ENCODE results near the gene LRPPRC. TPM values are rescaled to one million over a fixed set of nuclear protein-coding genes. Genes with fewer than 3 reads are reported as not detected.

LRPPRC gene
- total and polyA plus RNA-seq, 2 donors from 2014 or later, result 66.2 to 71.3 TPM

DNA sequence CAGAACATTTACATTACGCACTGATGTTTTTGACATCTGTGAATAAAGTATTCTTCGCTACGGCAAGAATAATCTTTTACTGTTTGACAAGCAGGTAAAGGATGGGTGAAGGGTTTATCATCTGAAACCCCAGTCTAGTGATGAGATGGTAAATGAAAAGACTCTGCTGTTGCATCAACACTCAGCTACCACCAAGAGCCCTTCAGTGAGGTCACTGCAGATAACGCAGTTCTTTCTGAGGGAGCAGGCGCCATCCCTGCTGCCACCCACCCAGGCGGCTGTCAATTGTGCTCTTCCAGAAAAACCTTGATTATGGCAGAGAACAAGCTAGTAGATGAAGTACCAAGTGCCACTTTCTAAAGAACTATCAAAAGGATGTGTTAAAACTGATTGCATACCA lies 98.3 kb downstream of the LRPPRC start:
- no peaks in the 10 kb centered on the region for H3K27me3 ChIP-seq (ENCODE audit: control insufficient read depth, insufficient read depth, low read length)
- TF ChIP-seq, protein P1, sequence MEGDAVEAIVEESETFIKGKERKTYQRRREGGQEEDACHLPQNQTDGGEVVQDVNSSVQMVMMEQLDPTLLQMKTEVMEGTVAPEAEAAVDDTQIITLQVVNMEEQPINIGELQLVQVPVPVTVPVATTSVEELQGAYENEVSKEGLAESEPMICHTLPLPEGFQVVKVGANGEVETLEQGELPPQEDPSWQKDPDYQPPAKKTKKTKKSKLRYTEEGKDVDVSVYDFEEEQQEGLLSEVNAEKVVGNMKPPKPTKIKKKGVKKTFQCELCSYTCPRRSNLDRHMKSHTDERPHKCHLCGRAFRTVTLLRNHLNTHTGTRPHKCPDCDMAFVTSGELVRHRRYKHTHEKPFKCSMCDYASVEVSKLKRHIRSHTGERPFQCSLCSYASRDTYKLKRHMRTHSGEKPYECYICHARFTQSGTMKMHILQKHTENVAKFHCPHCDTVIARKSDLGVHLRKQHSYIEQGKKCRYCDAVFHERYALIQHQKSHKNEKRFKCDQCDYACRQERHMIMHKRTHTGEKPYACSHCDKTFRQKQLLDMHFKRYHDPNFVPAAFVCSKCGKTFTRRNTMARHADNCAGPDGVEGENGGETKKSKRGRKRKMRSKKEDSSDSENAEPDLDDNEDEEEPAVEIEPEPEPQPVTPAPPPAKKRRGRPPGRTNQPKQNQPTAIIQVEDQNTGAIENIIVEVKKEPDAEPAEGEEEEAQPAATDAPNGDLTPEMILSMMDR (IDR thresholded peaks at IDR 0.05; ENCODE audit: borderline replicate concordance, extremely low read depth, insufficient read depth), result no peak
- no peak overlapping the region for H3K9ac ChIP-seq (ENCODE audit: low read length in 3 of 3)
- no peak overlapping the region for H3K4me3 ChIP-seq (ENCODE audit: low read length in 3 of 3)
- no peak for FAIRE-seq
- H3K9me3 ChIP-seq (ENCODE audit: control insufficient read depth in 2 of 3, insufficient read depth in 1 of 3, low read length in 3 of 3), result no peaks in the 10 kb centered on the region
- intact Hi-C loops (cut with DNase I), result no loop called here
- no peaks in the 10 kb centered on the region for H3K4me1 ChIP-seq (ENCODE audit: control insufficient read depth in 2 of 3, insufficient read depth in 2 of 3, low read depth in 1 of 3, low read length in 3 of 3)
- H3K27ac ChIP-seq (ENCODE audit: low read depth in 2 of 2, low read length in 2 of 2), result no peak overlapping the region
- H3K36me3 ChIP-seq (ENCODE audit: control insufficient read depth in 2 of 3, insufficient read depth in 3 of 3, low read length in 3 of 3), result peaks cover 0 to 42% (median 28%) of the 10 kb centered on the region in 3 donors
- DNase-seq, result no peak

DNA sequence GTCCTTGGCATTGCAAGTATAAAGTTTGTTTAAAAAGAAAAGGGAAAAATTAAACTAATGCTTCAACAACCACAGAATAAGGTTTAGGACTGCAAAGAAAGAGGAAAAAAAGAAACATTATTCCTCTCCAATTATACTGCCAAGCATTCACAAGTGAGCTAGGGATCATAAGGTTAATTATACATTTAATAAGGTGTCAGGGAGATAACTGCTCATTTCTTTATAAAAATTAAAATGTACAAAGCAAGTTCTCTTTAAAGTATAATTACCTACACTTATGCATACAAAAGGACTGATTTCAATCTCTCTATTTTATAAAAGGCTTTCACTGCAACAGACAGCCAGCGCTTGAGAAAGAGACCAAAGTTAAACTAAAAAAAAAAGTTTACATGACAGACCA lies 98.9 kb downstream of the LRPPRC start:
- peaks cover 3 to 48% (median 28%) of the 10 kb centered on the region in 3 donors for H3K36me3 ChIP-seq (ENCODE audit: control insufficient read depth in 2 of 3, insufficient read depth in 3 of 3, low read length in 3 of 3)
- H3K27ac ChIP-seq (ENCODE audit: low read depth in 2 of 2, low read length in 2 of 2), result no peak overlapping the region
- no peak for DNase-seq
- no peaks in the 10 kb centered on the region for H3K9me3 ChIP-seq (ENCODE audit: control insufficient read depth in 2 of 3, insufficient read depth in 1 of 3, low read length in 3 of 3)
- no peak overlapping the region for H3K9ac ChIP-seq (ENCODE audit: low read length in 3 of 3)
- intact Hi-C loops (cut with DNase I), result no loop called here
- no peak for FAIRE-seq
- no peak overlapping the region for H3K4me3 ChIP-seq (ENCODE audit: low read length in 3 of 3)
- no peaks in the 10 kb centered on the region for H3K27me3 ChIP-seq (ENCODE audit: control insufficient read depth, insufficient read depth, low read length)
- TF ChIP-seq, protein P1 (IDR thresholded peaks at IDR 0.05; ENCODE audit: borderline replicate concordance, extremely low read depth, insufficient read depth), result no peak
- H3K4me1 ChIP-seq (ENCODE audit: control insufficient read depth in 2 of 3, insufficient read depth in 2 of 3, low read depth in 1 of 3, low read length in 3 of 3), result no peaks in the 10 kb centered on the region

DNA sequence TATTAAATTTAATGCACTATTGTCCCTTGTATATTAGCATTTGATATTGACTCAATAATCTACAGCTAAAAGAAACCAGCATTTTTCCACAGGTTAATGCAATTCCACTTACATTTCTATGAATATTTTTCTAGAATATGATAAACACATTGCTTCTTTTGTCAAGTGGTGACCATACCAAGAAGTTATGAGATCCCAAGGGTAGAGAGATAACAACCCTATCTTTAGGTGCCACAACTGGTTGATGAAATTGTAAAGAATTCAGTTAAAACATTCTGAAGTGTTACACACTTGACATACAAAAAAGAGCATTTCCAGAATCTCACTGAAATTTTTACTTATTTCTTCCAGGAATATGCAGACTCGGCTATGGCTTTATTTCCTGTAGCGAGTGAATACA lies 101.0 kb downstream of the LRPPRC start:
- TF ChIP-seq, protein P1 (IDR thresholded peaks at IDR 0.05; ENCODE audit: borderline replicate concordance, extremely low read depth, insufficient read depth), result no peak
- no peak for FAIRE-seq
- no peaks in the 10 kb centered on the region for H3K27me3 ChIP-seq (ENCODE audit: control insufficient read depth, insufficient read depth, low read length)
- peaks cover 5 to 56% (median 30%) of the 10 kb centered on the region in 3 donors for H3K36me3 ChIP-seq (ENCODE audit: control insufficient read depth in 2 of 3, insufficient read depth in 3 of 3, low read length in 3 of 3)
- no peak overlapping the region for H3K9ac ChIP-seq (ENCODE audit: low read length in 3 of 3)
- H3K27ac ChIP-seq (ENCODE audit: low read depth in 2 of 2, low read length in 2 of 2), result no peak overlapping the region
- no peaks in the 10 kb centered on the region for H3K9me3 ChIP-seq (ENCODE audit: control insufficient read depth in 2 of 3, insufficient read depth in 1 of 3, low read length in 3 of 3)
- DNase-seq, result no peak
- H3K4me1 ChIP-seq (ENCODE audit: control insufficient read depth in 2 of 3, insufficient read depth in 2 of 3, low read depth in 1 of 3, low read length in 3 of 3), result no peaks in the 10 kb centered on the region
- no peak overlapping the region for H3K4me3 ChIP-seq (ENCODE audit: low read length in 3 of 3)
- intact Hi-C loops (cut with DNase I), result no loop called here

DNA sequence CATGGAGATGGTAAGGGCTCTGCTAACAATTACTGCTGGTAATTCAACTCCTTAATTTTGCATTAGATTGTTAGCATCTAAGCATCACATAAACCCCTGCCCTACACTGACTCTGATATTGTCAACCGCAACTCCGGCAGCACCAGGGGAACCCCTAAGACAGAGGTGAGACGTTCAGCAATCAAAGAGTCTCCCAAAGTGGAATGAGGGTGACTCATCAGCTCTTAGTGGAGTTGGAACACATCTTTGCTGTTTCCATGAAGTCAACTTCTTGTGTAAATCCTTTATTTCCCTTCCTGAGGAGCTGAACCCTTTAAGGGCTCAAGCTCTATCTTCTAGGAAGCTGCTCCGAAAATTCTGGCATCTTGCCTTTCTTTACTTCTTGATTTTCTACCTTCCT lies 104.9 kb downstream of the LRPPRC start:
- no peak for FAIRE-seq
- H3K9ac ChIP-seq (ENCODE audit: low read length in 3 of 3), result no peak overlapping the region
- TF ChIP-seq, protein P1 (IDR thresholded peaks at IDR 0.05; ENCODE audit: borderline replicate concordance, extremely low read depth, insufficient read depth), result no peak
- DNase-seq, result no peak
- intact Hi-C loops (cut with DNase I), result no loop called here
- no peak overlapping the region for H3K27ac ChIP-seq (ENCODE audit: low read depth in 2 of 2, low read length in 2 of 2)
- no peak overlapping the region for H3K4me3 ChIP-seq (ENCODE audit: low read length in 3 of 3)
- H3K27me3 ChIP-seq (ENCODE audit: control insufficient read depth, insufficient read depth, low read length), result no peaks in the 10 kb centered on the region
- no peaks in the 10 kb centered on the region for H3K4me1 ChIP-seq (ENCODE audit: control insufficient read depth in 2 of 3, insufficient read depth in 2 of 3, low read depth in 1 of 3, low read length in 3 of 3)
- H3K9me3 ChIP-seq (ENCODE audit: control insufficient read depth in 2 of 3, insufficient read depth in 1 of 3, low read length in 3 of 3), result no peaks in the 10 kb centered on the region
- H3K36me3 ChIP-seq (ENCODE audit: control insufficient read depth in 2 of 3, insufficient read depth in 3 of 3, low read length in 3 of 3), result peaks cover 5 to 61% (median 29%) of the 10 kb centered on the region in 3 donors

Data from kidney (tissue), 14 donors.